T1000 (cell line): ENCODE data around the gene TOMM22.

Experiments used
- DNase-seq: peaks from one replicate; lab custom pipeline; 2025; ENCODE audit warnings: mixed read lengths; lab: John Stamatoyannopoulos, UW

The TOMM22 gene

DNA sequence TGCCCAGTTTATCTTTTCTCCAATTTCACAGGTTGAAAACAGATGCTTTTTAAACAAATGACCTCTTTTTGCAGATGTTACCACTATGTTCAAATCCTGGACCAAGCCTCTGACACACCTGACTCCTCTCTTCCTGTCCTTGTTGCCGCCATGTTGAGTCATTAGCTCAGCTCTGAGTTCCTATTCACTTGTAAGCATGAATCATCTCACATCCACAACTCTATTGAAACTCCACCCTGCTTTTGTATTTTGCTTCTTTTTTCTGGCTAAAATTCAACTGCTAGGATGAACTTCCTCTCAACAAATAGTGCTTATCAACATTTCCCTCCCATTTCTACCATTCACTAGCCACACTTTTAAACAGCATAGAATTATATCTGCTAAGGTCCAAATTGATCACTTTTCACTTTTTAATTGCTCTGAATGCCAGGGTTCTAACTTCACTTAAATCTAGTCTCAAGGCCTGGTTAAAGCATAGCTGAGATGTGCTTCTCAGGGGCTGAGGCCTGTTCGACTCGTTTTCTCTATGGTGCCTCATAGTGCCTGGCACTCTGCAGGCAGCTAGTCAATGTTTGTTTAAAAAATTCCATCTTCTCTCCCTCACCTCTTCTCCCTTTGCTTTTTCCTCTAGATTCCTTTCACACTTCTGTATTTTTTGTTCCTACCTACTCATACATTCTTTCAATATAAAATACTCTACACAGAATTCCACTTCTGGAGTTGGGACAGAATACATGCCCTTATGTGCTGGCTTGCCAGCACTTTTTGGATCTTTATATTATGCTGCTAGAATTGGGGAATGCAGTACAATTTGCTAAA is 15.1 kb downstream of the TOMM22 start:
- DNase-seq: no peak

DNA sequence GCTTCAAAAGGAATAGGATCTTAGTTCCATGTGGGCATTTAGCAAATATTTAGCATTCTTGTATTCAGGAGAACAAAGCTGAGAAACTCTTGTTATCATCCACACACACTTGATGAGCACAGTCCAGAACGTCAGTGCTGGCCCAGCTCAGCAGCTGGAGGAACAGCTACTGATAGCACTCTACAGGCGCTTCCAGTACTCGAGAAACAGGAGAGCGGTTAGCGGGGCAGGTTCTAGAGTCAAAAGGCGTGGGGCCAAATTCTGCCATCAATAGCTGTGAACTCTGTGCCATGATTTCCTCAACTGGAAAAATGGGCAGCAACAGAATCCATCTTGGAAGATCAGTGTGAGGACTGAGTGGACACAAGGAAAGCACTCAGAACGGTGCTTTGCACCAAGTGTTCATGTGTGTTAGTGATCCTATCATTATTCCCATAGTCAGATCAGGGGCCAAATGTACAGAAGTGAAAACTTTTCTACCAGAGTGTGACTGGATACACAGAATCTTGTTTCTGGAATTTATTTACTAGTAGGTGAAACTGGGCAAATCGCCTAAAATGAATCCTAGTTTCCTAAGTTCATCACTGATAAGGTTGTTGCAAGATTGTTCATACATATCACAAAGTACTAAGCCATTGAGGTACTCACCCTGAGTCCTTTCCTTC is 15.8 kb downstream of the TOMM22 start:
- no peak for DNase-seq

DNA sequence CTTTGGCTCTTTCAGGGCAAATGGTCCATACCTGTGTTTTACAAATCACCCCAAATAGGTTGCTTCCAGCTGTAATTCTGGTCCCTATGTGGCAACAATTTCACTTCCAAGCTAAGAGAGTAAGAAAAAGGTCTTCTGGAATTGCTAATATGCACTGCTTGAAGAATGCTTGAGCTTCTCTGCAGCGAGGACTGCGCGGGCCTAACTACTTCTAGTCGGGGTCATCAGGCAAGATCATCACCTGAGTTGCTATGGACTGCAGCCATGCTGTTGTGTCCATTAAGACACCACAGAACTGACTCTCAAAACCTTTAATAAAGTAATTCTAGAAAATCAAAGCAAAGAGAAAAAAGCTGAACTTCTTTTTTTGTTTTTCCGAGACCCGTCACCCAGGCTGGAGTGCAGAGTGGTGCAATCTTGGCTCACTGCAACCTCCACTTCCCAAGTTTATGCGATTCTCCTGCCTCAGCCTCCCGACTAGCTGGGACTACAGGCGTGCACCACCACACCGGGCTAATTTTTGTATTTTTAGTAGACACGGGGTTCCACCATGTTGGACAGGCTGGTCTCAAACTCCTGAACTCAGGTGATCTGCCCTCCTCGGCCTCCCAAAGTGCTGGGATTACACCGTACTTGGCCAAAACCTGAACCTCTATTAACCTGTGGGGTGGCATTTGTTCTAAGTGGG is 16.8 kb downstream of the TOMM22 start:
- no peak for DNase-seq

DNA sequence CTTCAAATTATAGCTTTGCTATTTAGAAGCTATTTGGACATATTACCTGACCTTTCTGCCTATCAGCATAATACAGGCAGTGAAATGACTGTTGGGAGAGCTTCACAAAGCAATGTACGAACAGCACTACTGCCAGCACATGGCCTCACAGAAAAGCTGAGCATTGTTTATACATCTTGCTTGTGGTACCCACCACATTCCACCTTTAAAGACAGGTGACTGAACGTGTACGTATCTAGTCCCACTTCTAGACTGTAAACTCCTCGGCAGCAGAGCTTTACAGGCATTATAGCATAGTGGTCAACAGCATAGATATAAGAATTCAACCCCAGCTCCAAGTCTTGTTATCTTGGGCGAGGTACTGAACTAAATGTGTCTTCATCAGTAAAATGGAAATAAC is 17.4 kb downstream of the TOMM22 start:
- DNase-seq: no peak

GRCh38 chr22:38699784-38700183 is 18.0 kb downstream of the TOMM22 start:
- DNase-seq: no peak

- DNase-seq: no peak
Observed at GRCh38 chr22:38700270-38700788, 18.6 kb downstream of the TOMM22 start.

- peak; percentile 82 for DNase-seq
Observed at GRCh38 chr22:38700789-38701628, 19.3 kb downstream of the TOMM22 start, which contains the start of gene JOSD1. JOSD1 (minus strand) TSS chr22:38700943; CDS start chr22:38699987, 956 bp downstream.

DNA sequence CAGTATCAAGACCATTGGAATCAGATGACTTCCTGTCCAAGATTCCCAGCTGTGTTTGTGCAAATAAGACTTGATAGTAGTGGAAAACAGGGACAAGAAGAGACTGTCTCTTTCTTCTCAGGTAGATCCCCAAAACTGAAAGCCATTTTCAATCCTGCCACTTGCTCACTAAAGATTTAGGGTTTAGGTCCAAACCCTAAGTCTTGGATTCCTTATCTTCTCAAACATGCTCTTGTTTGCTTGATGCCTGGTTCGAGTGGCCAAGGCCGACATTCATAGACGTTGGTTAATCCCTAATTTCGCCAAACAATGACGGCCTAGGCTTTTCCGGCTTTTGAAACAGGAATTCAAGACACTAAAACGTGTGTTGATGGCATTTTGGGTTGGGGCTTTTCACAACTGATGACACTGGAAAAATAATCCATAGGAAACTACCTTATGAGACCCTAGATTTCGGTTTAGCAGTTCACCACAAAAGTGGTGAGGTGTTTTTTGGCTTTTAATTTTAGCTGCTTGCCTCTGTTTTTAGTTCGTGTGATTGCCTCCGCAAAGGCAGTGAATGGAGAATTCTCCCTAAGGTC is 23.0 kb downstream of the TOMM22 start:
- no peak for DNase-seq

GRCh38 chr22:38705235-38706100 is 23.7 kb downstream of the TOMM22 start, which contains the start of gene GTPBP1:
GTPBP1 (plus strand) TSS chr22:38705944; CDS start chr22:38705956, 12 bp downstream.
- DNase-seq: peak; percentile 98

DNA sequence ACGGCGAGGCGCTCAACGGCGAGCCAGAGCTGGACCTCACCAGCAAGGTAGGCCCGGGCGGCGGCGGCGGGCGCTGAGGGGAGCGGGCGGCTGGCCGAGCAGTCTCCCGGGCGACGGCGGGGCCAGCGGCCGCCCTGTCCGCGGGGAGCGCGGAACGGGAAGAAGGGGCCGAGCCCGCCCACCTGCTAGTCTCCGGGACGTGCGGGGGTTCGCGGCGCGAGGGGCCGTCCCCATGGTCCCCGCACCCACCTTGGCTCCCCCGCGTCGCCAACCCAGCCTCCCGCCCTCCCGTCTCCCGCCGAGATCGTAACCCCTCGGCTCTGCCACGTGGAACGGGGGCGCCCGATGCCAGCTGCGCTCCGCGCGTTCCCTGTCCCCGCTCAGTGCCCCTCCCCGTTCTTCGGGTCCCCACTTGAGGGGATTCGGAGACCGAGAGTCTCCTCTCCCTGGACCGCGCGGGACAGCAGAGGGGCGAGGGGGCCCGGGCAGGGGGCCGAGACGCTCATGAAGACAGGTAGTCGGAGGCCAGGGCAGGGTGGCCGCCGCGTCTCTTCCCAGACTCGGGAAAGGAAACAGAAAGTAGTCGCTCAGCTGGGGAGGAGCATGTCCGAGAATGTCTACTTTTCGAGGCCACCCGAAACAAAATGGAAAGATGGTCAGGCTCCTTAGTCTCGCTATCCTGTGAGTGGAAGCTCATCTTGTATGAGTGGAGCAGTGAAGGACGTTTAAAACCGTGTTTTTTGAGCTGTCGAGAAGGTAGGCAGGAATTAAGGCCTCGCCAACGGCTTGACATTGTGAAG is 24.5 kb downstream of the TOMM22 start:
- no peak for DNase-seq

DNA sequence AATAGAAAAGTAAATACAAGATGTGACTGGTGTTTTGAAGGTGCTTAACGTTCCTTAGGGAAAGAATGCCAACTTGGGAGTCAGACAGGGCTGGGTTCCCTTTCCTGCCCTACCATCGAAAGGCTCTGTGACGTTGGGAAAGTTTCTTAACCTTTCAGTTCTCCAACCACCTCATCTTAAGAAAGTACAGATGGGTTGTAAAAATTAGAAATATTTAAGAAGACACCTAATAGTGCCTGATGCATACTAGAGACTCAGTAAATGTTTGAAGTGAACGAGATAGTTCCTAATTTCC is 25.1 kb downstream of the TOMM22 start:
- DNase-seq: no peak

DNA sequence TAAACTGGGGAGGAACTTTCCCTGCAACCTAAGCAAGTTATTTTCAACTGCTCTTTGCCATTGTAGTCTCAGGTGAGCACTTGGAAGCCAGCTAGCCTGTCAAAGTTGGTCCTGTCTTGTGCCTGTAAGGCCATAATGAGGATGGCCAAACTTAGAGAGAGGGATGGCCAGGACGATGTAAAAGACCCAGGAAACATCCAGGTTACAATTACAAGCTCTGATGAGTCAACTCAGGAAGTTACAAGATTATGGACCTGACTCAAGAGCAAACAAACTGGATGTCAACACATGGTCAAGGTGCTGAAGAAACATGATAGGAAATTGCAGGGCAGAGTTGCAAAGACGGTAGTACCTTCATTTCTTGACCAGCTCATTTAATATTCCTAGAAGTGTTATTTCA is 25.6 kb downstream of the TOMM22 start:
- DNase-seq: no peak

DNA sequence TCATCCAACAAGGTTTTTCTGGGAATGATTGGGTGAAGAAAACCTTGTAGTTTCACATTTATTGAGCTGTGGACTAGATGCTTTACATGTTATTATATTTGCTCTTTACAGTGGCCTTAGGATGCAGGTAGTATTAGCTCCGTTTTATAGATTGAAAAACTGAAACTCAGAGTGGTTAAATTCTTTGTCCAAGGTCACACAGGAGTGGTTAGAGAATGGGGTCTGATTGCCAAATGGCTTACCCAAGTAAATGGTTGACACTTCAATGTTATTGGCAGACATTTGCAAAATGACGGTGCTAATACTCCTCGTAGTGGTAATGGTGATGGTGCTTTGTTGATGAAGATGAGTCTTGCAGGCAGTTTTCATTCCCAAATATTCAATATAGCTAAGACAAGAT is 26.2 kb downstream of the TOMM22 start:
- DNase-seq: no peak

GRCh38 chr22:38709306-38709705 is 27.5 kb downstream of the TOMM22 start:
- no peak for DNase-seq

DNA sequence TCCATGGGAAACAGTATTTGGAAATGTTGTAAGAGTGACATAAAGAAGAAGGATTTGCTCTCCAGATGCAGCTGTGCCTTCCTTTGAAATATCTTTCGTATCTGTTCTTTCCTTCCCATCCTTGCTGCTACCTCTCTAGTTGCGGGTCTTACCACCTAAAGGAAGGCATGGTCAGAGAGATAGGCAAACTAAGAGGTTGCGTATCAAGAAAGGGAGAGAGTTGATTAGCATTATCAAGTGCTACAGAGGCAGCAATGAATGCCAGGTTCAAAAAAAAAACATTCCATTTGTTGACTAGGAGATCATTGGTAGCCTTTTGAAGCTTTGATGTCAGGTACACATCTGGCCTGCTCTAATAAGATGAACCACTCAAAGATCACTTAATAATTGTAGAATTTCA is 28.6 kb downstream of the TOMM22 start:
- no peak for DNase-seq

DNA sequence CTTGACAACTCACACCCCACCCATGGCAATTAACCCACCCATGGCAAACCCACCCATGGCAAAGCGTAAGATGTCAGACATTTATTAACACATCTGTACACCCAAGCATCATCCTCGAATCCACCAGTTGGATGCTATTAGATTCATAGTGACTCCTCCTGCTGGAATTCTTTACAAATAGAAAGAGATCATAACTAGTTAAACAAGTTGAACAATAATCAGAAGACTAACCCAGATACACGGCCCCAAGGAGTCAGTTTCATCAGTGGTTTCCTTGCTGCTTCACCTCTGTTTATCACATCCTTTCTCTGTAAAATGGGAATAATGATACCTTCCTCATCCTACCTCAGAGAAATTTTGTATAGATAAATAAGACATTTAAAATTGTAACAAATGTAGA is 29.1 kb downstream of the TOMM22 start:
- no peak for DNase-seq

DNA sequence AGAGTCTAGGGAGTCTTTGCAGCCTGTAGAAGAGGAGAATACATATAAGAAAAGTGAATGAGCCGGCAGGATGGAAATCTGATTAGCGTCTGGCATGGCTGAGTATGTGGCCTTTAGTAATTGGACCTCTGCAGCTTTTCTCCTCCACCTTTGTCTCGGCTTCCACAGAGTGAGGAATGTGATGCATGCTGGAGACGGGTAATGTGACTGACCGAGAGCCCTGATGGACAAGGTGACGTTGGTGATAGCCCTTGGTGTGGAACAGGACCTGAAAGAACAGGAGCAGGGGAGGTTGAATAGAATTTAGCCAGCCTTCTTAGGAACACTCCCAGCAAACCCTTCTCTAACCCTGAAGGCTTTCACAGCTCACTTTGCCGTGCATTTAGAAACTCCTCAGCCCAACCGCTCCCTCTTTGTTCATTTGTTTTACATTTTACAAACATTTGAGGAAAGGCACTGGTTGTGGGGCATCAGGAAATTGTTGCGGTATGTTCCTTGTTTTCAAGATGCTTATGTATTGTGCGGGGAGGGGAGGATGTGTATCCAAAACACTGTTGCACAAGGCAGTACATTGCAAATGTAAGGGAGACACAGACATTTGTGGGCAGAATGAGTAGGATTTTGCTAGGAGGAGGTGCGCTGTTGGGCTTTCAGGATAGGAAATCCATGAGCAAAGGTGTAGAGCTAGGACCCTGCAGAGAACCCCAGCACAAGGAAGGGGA is 30.9 kb downstream of the TOMM22 start:
- DNase-seq: no peak

DNA sequence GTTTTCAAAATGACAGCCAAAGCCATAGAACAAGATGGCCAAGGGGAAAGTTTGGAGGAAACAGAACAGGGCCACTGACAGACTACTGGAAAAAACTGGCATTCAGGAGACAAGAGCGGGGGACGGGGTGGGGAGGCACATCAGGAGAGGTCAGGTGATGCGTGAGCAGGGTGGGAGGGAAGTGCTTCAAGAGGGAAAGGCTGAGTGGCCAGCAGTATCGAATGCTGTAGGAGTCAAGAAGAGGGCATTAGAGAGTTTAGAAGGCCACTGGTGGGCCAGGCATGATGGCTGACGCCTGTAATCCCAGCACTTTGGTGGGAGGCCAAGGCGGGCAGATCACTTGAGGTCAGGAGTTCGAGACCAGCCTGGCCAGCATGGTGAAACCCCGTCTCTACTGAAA is 32.2 kb downstream of the TOMM22 start:
- DNase-seq: no peak

GRCh38 chr22:38715176-38715764 is 33.5 kb downstream of the TOMM22 start:
- DNase-seq: no peak
